DMS 273 treated with DMSO at 0.1 percent for 48 hours (cell line): ENCODE data around the gene ABHD16B.
"Not testable (repeated sequence)": the region's sequence is repeated elsewhere in the genome, so short reads cannot be mapped to it uniquely, and the experiment has no call there.

Experiments
- DNase-seq: peaks from one replicate; lab custom pipeline; 2025; lab: John Stamatoyannopoulos, UW

Gene ABHD16B

GRCh38 chr20:63878899-63879663 lies 17.8 kb downstream of the ABHD16B start:
- DNase-seq: no peak

- DNase-seq: not testable (repeated sequence)
These were observed 19.6 kb downstream of the ABHD16B start for GRCh38 chr20:63880901-63881300.

GRCh38 chr20:63881451-63882226 lies 20.3 kb downstream of the ABHD16B start:
- DNase-seq: no peak

GRCh38 chr20:63882257-63883200 lies 21.2 kb downstream of the ABHD16B start:
- no peak for DNase-seq

- DNase-seq: no peak
These were observed 21.9 kb downstream of the ABHD16B start for GRCh38 chr20:63883201-63883593.

- DNase-seq: no peak
These were observed 23.4 kb downstream of the ABHD16B start for GRCh38 chr20:63884506-63885263.

GRCh38 chr20:63885264-63886053 lies 24.2 kb downstream of the ABHD16B start:
- DNase-seq: no peak

GRCh38 chr20:63886054-63886419 lies 24.7 kb downstream of the ABHD16B start:
- DNase-seq: no peak

GRCh38 chr20:63886921-63887320 lies 25.6 kb downstream of the ABHD16B start:
- no peak for DNase-seq

GRCh38 chr20:63889241-63890200 lies 28.2 kb downstream of the ABHD16B start:
- no peak for DNase-seq

GRCh38 chr20:63890201-63890576 lies 28.9 kb downstream of the ABHD16B start:
- DNase-seq: no peak

GRCh38 chr20:63890616-63891015 lies 29.3 kb downstream of the ABHD16B start:
- no peak for DNase-seq

- DNase-seq: no peak
These were observed 30.0 kb downstream of the ABHD16B start for GRCh38 chr20:63891061-63892002.

- DNase-seq: no peak
These were observed 31.1 kb downstream of the ABHD16B start for GRCh38 chr20:63892402-63892801.

- no peak for DNase-seq
These were observed 32.7 kb downstream of the ABHD16B start for GRCh38 chr20:63893999-63894357.

GRCh38 chr20:63894358-63895201 lies 33.3 kb downstream of the ABHD16B start, which contains the start of gene DNAJC5:
Gene DNAJC5 (plus strand): TSS chr20:63895126. CDS start chr20:63928346, 33,220 bp downstream.
- peak; percentile 58 for DNase-seq

- no peak for DNase-seq
These were observed 34.1 kb downstream of the ABHD16B start for GRCh38 chr20:63895202-63895951.
